Thyroid gland (tissue), 4 donors: Measurements from ENCODE around the gene ENTHD1.

Experiments
- POLR2A ChIP-seq, 2 donors: fragments of 450-650 bp; IDR thresholded peaks; one replicate each; pipeline ENCODE4 v1.6.1; 2017; ENCODE audit warnings: antibody characterized with exemption in 2 of 2, mild to moderate bottlenecking in 2 of 2, moderate library complexity in 1 of 2
- TF ChIP-seq, protein P1 (sequence below), 6 experiments: fragments of 200-600 bp in 3 of 6; fragments of 450-650 bp in 3 of 6; sonication (generic) in 3 of 6; IDR thresholded peaks; one replicate each; pipeline ENCODE4 v1.5.1; 2016 to 2019; ENCODE audit warnings: antibody characterized with exemption in 6 of 6, mild to moderate bottlenecking in 2 of 6, inconsistent platforms in 1 of 6, moderate library complexity in 1 of 6

- TF ChIP-seq, protein P1, sequence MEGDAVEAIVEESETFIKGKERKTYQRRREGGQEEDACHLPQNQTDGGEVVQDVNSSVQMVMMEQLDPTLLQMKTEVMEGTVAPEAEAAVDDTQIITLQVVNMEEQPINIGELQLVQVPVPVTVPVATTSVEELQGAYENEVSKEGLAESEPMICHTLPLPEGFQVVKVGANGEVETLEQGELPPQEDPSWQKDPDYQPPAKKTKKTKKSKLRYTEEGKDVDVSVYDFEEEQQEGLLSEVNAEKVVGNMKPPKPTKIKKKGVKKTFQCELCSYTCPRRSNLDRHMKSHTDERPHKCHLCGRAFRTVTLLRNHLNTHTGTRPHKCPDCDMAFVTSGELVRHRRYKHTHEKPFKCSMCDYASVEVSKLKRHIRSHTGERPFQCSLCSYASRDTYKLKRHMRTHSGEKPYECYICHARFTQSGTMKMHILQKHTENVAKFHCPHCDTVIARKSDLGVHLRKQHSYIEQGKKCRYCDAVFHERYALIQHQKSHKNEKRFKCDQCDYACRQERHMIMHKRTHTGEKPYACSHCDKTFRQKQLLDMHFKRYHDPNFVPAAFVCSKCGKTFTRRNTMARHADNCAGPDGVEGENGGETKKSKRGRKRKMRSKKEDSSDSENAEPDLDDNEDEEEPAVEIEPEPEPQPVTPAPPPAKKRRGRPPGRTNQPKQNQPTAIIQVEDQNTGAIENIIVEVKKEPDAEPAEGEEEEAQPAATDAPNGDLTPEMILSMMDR (IDR thresholded peaks at IDR 0.05), result no peak
- no peak for TF ChIP-seq POLR2A (IDR thresholded peaks at IDR 0.05)
Measured at GRCh38 chr22:39873965-39874364, 19.6 kb downstream of the ENTHD1 start.
